HK-2 (cell line): ENCODE results near the gene CLDN15.
"Not testable (repeated sequence)": the region's sequence is repeated elsewhere in the genome, so short reads cannot be mapped to it uniquely, and the experiment has no call there.

Source experiments
- DNase-seq: peaks from one replicate; pipeline ENCODE4 v3.0.0-alpha.2; 2018; ENCODE audit not compliant: unreplicated experiment

The CLDN15 gene, protein sequence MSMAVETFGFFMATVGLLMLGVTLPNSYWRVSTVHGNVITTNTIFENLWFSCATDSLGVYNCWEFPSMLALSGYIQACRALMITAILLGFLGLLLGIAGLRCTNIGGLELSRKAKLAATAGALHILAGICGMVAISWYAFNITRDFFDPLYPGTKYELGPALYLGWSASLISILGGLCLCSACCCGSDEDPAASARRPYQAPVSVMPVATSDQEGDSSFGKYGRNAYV

DNA sequence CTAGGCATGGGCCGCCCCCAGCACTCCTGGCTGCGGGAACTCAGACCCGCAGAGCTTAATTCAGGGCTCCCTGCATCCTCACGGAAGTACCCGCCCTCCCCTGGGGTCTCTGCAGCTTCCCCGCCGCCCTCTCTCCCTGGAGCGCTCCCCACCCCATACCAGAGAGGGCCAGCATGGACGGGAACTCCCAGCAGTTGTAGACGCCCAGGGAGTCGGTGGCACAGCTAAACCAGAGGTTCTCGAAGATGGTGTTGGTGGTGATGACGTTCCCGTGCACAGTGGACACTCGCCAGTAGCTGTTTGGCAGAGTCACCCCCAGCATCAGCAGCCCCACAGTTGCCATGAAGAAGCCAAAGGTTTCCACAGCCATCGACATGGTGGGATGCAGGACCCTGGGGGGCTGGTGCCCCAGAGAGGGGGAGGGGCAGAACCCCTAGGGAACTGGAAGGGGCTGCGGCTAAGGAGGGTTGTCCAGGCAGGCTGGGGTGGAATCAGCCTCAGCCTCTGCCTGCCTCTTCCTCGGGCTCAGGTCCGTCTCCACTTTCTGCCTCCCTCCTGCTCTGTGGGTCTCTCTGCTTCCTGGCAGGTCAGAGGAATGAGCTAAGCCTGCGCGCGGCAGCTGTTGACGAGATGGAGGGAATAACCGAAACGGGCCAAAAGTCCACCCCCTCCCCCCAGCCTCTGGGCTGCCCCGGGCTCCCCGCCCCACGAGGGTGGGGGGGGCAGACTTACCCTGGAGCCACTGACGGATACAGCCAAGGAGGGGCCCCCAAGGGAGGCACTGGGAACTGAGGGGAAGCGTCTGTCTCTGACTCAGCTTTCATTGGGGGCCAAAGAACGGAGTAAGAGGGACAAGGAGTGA is at the start of gene CLDN15:
Gene CLDN15 (minus strand): TSS at position 597 of the 862 bp plus-strand sequence. CDS start 221 bp downstream, at position 376.
- no peak for DNase-seq

DNA sequence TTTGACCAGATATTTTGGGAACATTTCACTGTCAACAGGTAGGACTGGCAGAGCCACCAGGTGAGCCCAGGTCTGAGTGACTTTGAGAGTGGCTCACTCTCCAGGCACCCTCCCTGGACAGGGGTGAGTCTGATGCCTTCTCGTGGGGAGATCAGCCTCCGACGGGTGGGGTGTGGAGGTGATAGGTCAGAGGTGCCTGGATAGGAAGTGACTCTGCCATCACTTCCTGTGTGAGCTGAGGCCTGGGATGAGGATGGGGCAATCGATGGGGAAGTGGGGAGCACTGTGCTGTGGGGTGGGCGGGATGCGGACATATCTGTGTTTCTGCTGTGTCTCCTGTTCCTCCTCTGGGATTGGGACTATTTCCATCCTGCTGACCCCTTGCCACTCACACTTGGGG is 49.4 kb upstream of the CLDN15 start:
- DNase-seq: no peak

DNA sequence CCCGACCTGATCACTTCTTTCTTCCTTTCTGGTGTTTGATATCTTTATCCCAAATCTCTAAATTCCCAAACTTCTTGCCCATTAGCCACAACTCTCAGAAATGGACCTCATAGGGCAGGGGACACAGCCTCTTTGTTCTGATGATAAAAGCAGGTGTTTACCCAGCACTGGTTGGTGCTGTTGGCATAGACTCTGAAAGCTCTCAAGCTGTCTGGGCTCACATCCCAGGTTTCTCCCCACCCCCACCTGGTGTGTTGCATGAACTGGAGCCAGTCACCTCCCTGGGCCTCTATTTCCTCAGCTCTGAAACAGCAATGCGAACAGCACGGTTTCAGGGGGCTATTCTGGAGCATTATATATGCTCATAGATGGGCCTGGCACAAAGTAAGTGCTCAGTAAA is 48.3 kb upstream of the CLDN15 start:
- DNase-seq: not testable (repeated sequence)

DNA sequence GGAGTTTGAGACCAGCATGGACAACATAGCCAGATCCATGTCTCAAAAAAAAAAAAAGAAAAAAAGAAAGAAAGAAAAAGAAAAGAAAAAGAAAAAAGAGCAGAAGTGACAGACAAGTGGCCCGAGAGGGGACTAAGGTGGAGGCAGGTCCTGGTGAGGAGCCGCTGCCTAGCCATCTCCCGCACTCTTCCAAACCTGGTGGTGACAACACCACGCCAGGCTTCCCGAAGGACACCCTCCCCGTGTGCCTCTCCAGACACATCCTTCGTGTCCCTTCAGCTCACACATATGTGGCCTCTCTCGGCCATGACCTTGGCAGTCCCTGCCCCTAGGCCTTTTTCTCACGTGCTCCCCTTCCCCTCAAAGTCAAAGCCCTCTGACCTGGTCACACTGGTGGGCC is 47.6 kb upstream of the CLDN15 start:
- DNase-seq: no peak

DNA sequence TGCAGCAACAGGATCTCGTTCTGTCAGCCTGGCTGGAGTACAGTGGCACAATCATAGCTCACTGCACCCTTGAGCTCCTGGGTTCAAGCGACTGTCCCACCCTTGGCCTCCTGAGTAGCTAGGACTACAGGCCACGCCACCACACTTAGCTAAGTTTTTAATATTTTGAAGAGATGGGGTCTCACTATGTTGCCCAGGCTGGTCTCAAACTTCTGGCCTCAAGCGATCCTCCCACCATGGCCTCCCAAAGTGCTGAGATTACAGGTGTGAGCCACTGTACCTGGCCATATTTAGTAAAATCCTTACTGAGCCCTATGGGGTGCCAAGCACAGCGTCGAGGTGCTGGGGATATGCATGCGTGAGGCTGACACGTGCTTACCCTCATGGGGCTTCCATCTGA is 43.3 kb upstream of the CLDN15 start:
- not testable (repeated sequence) for DNase-seq

DNA sequence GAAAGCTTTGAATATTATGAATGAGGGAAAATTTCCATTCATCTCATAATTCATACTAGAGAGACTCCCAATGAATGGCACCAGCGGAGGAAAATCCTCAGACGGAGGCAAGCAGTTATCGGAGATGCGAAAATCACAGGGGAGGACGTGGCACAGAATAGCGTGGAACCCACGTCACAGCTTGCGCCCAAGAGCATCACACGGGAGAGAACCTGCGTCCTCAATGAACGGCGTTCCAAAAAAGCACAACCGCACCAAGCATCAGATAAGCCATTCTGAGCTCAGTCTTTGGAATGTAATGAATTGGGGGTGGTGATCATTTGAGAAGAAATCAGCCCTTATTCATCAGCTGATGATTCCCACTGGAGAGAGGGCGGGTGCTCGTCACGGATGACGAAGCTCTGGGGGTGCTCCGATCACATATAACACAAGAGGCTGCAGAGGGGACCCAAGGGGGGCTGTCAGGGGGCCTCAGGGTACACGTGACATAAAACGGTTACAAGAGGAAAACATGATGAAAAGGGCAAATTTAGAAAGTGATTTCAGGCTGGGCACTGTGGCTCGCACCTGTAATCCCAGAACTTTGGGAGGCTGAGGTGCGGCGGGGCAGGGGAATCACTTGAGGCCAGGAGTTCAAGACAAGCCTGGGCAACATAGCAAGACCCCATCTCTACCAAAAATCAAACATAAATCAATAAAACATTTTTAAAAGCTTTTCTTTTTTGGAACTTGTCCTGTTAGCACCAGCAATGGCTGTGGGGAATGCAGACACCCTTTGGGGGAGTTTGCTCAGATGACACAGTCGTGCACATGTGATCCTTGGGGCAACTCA is 41.1 kb upstream of the CLDN15 start:
- no peak for DNase-seq

DNA sequence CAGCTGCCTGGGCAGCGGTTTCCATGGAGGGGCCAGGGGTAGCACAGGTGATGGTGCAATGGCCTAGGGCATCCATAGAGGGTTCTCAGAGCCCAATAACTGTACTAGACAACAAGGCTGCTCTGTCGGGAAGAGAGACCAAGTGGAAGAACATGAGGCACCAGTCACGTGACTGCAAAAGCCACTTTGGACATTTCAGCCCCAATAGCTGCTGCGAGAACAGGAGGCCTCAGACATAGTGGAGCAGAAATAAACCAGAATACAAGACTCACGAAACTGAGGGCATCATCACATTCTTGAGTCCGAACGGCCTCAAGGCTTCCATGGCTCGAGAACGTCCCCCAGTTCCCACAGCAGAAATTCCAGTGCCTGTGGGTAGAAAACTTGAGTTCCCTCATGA is 39.6 kb upstream of the CLDN15 start:
- no peak for DNase-seq

DNA sequence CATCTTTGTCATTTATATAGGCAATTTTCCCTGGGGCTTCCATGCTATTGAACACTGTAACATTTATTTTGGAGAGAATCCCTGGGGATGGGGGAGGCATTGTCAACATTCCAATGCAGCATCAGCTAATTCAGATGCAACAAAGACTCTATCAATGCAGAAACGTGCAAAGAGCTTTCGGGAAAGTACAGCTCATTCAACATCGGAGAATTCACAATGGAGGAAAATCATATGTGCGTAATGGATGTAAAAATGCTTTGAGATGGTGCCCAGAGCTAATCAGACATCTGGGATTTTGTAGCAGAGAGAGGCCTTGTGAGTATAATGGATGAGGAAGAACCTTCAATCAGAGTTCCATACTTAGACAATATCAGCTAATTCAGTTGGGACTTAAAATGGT is 35.6 kb upstream of the CLDN15 start:
- no peak for DNase-seq

DNA sequence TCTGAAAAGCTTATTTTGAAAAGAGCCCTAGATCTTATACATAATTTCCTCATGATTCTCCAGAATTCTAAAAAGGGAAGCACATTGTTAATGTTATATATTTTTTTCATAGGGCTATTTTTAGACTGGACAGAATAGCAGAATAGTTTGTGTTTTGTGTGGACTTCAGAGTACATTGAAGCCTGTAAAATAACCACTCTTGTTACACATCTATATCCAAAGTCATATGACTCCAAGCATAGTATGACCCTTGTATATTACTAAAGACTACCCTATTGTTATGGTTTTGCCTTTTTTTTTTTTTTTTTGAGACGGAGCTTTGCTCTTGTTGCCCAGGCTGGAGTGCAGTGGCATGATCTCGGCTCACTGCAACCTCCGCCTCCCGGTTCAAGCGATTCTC is 33.4 kb upstream of the CLDN15 start:
- DNase-seq: no peak

DNA sequence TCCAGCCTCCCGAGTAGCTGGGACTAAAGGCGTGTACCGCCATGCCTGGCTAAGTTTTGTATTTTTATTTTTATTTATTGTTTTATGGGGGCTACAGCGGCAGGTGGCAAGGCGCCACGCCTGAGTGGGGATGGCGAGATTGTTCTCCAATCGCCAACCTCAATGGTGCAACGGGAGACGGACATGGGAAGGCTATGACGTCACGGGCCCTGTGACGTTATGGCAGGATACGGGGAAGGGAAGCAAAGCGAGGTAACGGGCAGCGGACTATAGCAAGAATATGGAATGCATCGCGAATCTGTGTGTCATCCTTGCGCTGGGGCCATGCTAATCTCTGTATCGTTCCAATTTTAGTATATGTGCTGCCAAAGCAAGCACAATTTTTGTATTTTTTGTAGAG is 32.1 kb upstream of the CLDN15 start:
- no peak for DNase-seq

DNA sequence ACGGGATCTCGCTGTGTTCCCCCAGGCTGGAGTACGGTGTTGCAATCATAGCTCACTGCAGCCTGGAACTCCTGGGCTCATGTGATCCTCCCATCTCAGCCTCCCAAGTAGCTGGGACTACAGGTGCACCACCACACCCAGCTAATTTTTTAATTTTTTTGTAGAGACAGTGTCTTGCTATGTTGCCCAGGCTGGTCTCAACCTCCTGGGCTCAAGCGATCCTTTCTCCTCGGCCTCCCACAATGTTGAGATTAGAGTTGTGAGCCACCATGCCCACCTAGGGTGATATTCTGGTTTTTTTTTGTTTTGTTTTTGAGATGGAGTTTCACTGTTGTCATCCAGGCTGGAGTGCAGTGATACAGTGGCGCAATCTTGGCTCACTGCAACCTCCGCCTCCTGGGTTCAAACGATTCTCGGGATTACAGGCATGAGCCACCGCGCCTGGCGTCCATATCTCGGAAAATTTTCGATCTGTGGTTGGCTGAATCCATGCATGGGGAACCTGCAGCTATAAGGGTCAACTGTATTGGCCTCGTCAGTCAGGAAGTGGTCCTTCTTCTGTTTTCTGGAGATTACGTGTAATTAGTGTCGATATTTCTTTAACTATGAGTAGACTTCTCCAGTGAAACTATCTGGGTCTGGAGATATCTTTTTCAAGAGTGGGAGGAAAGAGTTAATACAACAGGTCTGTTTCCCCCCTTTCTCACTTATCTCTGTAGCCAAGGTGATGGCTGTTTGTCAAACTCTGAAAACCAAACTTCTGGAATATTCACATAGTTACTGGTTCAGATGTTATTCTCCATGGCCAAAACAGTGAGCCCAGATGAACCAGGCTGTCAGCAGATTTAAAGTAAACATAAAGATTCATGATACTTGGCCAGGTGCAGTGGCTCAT is 28.3 kb upstream of the CLDN15 start:
- no peak for DNase-seq

DNA sequence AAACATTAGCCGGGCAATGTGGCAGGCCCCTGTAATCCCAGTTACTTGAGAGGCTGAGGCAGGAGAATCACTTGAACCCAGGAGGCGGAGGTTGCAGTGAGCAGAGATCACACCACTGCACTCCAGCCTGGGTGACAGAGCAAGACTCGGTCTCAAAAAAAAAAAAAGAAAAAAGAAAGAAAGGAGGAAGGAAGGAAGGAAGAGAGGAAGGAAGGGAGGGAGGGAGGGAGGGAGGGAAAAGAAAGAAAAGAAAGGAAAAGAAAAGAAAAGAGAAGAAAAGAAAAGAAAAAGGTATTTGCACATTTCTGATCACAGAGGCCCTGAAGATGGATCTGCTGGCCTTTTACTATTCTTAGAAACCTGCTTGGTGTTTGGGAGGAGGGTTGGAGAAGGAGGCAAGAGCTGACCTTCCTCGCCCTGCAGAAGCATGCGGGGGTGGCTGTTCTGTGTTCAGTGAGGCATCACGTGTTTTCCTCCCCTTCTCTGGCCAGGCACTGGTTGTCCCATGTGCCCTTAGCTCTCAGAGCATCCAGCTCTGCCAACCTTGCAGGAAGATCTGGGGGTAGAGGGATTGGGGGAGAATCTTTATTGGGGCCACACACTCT is 26.6 kb upstream of the CLDN15 start:
- DNase-seq: not testable (repeated sequence)

DNA sequence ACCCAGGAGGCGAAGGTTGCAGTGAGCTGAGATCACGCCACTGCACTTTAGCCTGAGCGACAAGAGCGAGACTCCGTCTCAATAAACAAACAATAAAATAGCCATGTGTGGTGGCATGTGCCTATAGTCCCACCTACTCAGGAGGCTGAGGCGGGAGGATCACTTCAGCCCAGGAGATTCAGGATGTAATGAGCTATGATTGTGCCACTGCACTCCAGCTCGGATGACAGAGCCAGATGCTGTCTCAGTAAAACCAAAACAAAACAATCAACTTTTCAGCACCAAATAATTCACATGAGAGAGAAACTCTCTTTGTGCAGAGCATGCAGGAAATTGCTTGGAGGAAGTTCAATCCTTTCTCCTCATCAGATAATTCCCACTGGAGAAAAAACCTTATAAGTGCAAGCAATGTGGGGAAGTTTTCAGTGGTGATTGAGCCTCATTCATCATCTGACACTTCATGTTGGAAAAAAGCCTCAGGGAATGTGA is 20.7 kb upstream of the CLDN15 start:
- no peak for DNase-seq

DNA sequence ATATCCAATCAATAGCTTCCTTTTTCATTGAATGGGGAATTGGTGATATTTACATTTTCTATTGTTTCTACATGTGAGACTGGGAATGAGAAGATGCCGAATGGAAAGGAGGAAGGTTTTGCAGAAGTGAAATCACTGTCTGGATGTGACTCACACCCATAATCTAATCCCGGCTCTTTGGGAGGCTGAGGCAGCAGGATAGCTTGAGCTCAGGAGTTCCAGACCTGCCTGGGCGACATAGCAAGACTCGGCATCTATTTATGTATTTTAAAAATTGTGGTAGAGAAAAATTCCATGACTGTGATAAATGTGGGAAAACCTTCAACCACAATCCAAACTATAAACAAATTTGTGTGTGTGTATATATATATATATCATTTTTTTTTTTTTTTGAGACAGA is 18.2 kb upstream of the CLDN15 start:
- DNase-seq: no peak

DNA sequence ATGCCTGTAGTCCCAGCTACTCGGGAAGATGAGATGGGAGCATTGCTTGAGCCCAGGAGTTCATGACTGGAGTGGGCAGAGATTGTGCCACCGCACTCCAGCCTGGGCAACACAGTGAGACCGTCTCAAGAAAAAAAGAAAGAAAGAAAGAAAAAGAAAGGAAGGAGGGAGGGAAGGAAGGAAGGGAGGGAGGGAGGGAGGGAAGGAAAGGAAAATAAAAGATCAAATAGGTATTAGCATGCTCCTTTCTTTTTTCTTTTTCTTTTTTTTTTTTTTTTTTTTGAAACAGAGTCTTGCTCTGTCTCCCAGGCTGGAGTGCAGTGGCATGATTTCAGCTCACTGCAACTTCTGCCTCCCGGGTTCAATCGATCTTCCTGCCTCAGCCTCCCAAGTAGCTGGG is 15.6 kb upstream of the CLDN15 start:
- not testable (repeated sequence) for DNase-seq

DNA sequence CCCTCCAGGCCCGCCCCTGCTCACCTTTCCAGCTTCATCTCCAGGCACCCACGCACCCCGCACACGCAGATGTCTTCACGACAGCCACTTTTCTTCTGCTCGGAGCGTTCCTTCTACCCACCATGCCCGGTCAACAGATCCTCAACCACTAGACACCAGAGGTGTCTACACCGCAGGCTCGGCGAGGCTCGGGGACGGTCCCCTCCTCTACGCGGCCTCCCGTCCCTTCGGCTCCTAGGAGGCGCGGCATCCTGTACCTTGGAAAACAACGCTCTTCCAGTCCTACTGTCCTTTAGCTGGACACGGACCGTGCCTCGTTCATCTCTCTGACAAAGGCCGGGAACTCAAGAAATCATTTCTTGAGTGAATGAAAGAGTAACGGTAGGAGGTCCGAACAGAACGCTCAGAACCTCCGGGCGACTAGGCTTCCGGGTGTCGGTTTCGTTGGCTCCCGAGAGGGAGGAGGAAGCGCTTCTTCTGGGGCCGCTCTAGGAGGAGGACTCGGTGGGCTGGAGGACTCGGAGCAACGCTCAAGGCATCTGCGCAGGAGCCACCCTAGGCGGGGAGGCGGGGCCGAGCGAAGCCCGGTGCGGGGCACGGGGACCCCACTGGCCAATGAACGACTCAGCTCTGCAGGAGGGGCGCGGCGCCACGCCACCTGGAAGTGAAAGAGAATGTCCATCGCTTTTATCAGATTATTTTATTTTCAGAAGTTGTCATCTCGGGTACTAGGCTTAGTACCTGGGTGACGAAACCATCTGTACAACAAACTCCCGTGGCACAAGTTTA is 14.5 kb upstream of the CLDN15 start:
- peak; percentile 98 for DNase-seq

DNA sequence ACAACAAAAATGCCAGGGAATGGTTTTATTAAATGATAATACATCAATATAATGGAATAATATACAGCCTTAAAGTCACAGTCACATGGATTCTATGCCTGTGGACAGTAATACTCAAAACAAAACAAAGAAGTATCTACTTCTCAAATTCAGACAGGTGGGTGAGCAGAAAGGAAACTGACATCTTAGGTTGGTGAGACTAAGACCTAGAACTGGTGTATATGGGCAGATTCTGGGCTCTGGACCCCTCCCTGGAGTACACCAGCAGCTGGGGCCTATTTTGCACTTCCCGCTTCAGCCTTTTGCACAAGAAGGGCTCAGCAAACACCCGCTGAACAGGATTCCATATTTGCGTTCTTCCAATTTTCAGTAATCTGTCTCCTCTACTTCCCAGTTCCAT is 12.7 kb upstream of the CLDN15 start:
- DNase-seq: no peak

DNA sequence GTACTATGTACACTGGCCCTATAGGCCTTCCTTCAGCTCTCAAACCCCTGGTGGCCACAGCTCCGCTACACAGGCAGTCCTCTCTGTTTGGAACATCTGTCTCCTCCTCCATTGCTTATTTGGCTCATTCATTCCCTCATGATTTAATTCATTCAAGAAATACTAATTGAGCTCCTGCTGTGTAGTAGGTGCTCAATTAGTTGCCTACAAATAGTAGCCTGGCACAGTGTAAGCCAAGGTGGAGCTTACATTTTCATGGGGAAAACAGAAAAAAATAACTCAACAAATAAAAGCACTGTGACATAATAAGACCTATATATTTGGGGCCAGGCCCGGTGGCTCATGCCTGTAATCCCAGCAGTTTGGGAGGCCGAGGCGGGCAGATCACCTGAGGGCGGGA is 10.7 kb upstream of the CLDN15 start:
- DNase-seq: no peak

DNA sequence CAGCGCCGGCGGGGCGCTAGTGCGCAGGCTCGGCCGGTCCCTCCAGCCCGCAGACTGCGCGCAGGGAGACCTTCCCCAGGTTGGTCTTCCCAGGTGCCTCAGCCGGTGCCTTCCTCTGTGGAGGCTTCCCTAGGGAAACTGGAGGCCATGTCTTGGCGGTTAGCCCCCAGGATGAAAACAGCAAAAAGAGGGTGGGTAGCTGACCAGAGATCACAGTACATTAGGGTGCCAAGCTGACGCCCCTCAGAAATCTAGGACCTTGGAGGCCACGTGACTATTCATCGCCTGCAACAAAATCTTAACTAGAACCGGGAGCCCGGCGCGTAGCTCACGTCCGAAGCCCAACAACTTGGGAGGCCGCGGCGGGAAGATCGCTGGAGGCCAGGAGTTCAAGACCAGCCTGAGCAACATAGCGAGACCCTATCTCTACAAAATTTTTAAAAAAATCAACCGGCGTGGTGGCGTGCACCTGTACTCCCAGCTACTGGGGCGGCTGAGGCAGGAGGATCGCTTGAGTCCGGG is 7.6 kb upstream of the CLDN15 start:
- no peak for DNase-seq
